MM.1S (cell line): ENCODE results near the gene SLC6A20.

Experiments
- DNase-seq: peaks from one replicate; pipeline ENCODE4 v3.0.0-alpha.2; 2015
- H2AFZ ChIP-seq: fragments of 300-600 bp; sonication (generic); 2 replicates; pipeline ENCODE4 v1.6.0; 2016; ENCODE audit warnings: antibody characterized with exemption, low read length
- H3F3A ChIP-seq: fragments of 300-600 bp; sonication (generic); 2 replicates; pipeline ENCODE4 v1.6.1; 2016; ENCODE audit warnings: mild to moderate bottlenecking, antibody characterized with exemption, low read length, moderate library complexity, mixed read lengths; ENCODE audit not compliant: insufficient read depth
- H3K27ac ChIP-seq: fragments of 300-600 bp; sonication (generic); 2 replicates; pipeline ENCODE4 v1.5.1; 2016; ENCODE audit warnings: mild to moderate bottlenecking, low read length
- H3K27me3 ChIP-seq: fragments of 300-600 bp; sonication (generic); replicated peaks from 2 replicates; pipeline ENCODE4 v1.6.0; 2016; ENCODE audit warnings: low read length; ENCODE audit not compliant: insufficient read depth
- H3K36me3 ChIP-seq: fragments of 300-600 bp; sonication (generic); replicated peaks from 2 replicates; pipeline ENCODE4 v1.6.1; 2016; ENCODE audit warnings: mild to moderate bottlenecking, low read length, mixed read lengths; ENCODE audit not compliant: insufficient read depth
- H3K4me1 ChIP-seq: fragments of 300-600 bp; sonication (generic); 2 replicates; pipeline ENCODE4 v1.6.1; 2016; ENCODE audit warnings: low read length, mixed read lengths
- H3K4me2 ChIP-seq: fragments of 300-600 bp; sonication (generic); 2 replicates; pipeline ENCODE4 v1.6.0; 2016; ENCODE audit warnings: low read depth, low read length
- H3K4me3 ChIP-seq: fragments of 300-600 bp; sonication (generic); 2 replicates; pipeline ENCODE4 v1.5.1; 2016; ENCODE audit warnings: low read length, mixed read lengths
- H3K79me2 ChIP-seq: fragments of 300-600 bp; sonication (generic); 2 replicates; pipeline ENCODE4 v1.6.1; 2016; ENCODE audit warnings: mixed run types, low read length, mixed read lengths
- H3K9ac ChIP-seq: fragments of 300-600 bp; sonication (generic); 2 replicates; pipeline ENCODE4 v1.6.1; 2016; ENCODE audit warnings: low read length, mixed read lengths
- H3K9me2 ChIP-seq: fragments of 300-600 bp; sonication (generic); replicated peaks from 2 replicates; pipeline ENCODE4 v1.6.1; 2016; ENCODE audit warnings: mild to moderate bottlenecking, low read length, mixed read lengths; ENCODE audit not compliant: insufficient read depth
- H3K9me3 ChIP-seq: fragments of 300-600 bp; sonication (generic); replicated peaks from 2 replicates; pipeline ENCODE4 v1.6.1; 2016; ENCODE audit warnings: mild to moderate bottlenecking, low read length, mixed read lengths; ENCODE audit not compliant: insufficient read depth
- H4K20me1 ChIP-seq: fragments of 300-600 bp; sonication (generic); 2 replicates; pipeline ENCODE4 v1.6.1; 2016; ENCODE audit warnings: mild to moderate bottlenecking, low read length, moderate library complexity, mixed read lengths; ENCODE audit not compliant: insufficient read depth
- CTCF ChIP-seq: fragments of 300-600 bp; sonication (generic); IDR thresholded peaks from 2 replicates; pipeline ENCODE4 v1.5.1; 2016; ENCODE audit warnings: antibody characterized with exemption, low read length, mixed read lengths
- EZH2 ChIP-seq: fragments of 300-600 bp; sonication (generic); optimal IDR thresholded peaks from 2 replicates; pipeline ENCODE3; 2017; ENCODE audit warnings: low read depth, mild to moderate bottlenecking, antibody characterized with exemption, low read length, mixed read lengths
- EZH2phosphoT487 ChIP-seq: fragments of 300-600 bp; sonication (generic); IDR thresholded peaks from 2 replicates; pipeline ENCODE4 v1.6.1; 2018; ENCODE audit warnings: antibody characterized with exemption, low read length

Gene SLC6A20

GRCh38 chr3:45816544-45816943 is 20.2 kb upstream of the SLC6A20 start:
- no peak overlapping the region for H2AFZ ChIP-seq
- no peaks in the 10 kb centered on the region for H3K9me3 ChIP-seq
- H3K79me2 ChIP-seq = no peaks in the 10 kb centered on the region
- DNase-seq = no peak
- no peak overlapping the region for H3K4me2 ChIP-seq
- no peak overlapping the region for H3K9ac ChIP-seq
- H3K9me2 ChIP-seq = no peaks in the 10 kb centered on the region
- no peak for TF ChIP-seq EZH2phosphoT487
- TF ChIP-seq EZH2 = no peak
- no peak for TF ChIP-seq CTCF
- no peaks in the 10 kb centered on the region for H4K20me1 ChIP-seq
- H3F3A ChIP-seq = peaks cover 9% of the 10 kb centered on the region
- H3K27me3 ChIP-seq = no peaks in the 10 kb centered on the region
- H3K4me1 ChIP-seq = peaks cover 18% of the 10 kb centered on the region
- H3K27ac ChIP-seq = no peak overlapping the region
- H3K4me3 ChIP-seq = no peak overlapping the region
- no peaks in the 10 kb centered on the region for H3K36me3 ChIP-seq

GRCh38 chr3:45814322-45814721 is 18.0 kb upstream of the SLC6A20 start:
- Histone ChIP-seq H3K4me2 (no peak overlapping the region), H3K9me3 (no peaks in the 10 kb centered on the region), H4K20me1 (no peaks in the 10 kb centered on the region), H3K79me2 (no peaks in the 10 kb centered on the region), H3K9me2 (no peaks in the 10 kb centered on the region), H3K4me3 (no peak overlapping the region), H3K4me1 (peaks cover 18% of the 10 kb centered on the region), H3K9ac (no peak overlapping the region), H3K36me3 (no peaks in the 10 kb centered on the region), H3K27ac (no peak overlapping the region), H3K27me3 (no peaks in the 10 kb centered on the region), H2AFZ (no peak overlapping the region), H3F3A (peaks cover 9% of the 10 kb centered on the region)
- TF ChIP-seq EZH2phosphoT487 = no peak
- TF ChIP-seq EZH2 = no peak
- no peak for DNase-seq

GRCh38 chr3:45807681-45808540 is 11.6 kb upstream of the SLC6A20 start:
- Histone ChIP-seq H3K4me2 (no peak overlapping the region), H3K4me1 (no peaks in the 10 kb centered on the region), H3F3A (no peaks in the 10 kb centered on the region), H3K9me2 (no peaks in the 10 kb centered on the region), H3K27ac (no peak overlapping the region), H2AFZ (no peak overlapping the region), H3K9me3 (no peaks in the 10 kb centered on the region), H3K27me3 (no peaks in the 10 kb centered on the region), H3K36me3 (no peaks in the 10 kb centered on the region), H3K4me3 (no peak overlapping the region), H3K79me2 (no peaks in the 10 kb centered on the region), H4K20me1 (no peaks in the 10 kb centered on the region), H3K9ac (no peak overlapping the region)
- TF ChIP-seq EZH2 (no peak), EZH2phosphoT487 (no peak), CTCF (no peak)
- DNase-seq = no peak

GRCh38 chr3:45807133-45807532 is 10.8 kb upstream of the SLC6A20 start:
- TF ChIP-seq CTCF (no peak), EZH2phosphoT487 (no peak), EZH2 (no peak)
- H3K4me3 ChIP-seq = no peak overlapping the region
- H3K9ac ChIP-seq = no peak overlapping the region
- H3K9me2 ChIP-seq = no peaks in the 10 kb centered on the region
- no peaks in the 10 kb centered on the region for H3F3A ChIP-seq
- H3K27me3 ChIP-seq = no peaks in the 10 kb centered on the region
- H3K79me2 ChIP-seq = no peaks in the 10 kb centered on the region
- no peaks in the 10 kb centered on the region for H3K36me3 ChIP-seq
- H3K9me3 ChIP-seq = no peaks in the 10 kb centered on the region
- H3K27ac ChIP-seq = no peak overlapping the region
- H2AFZ ChIP-seq = no peak overlapping the region
- H3K4me1 ChIP-seq = no peaks in the 10 kb centered on the region
- no peak overlapping the region for H3K4me2 ChIP-seq
- no peak for DNase-seq
- H4K20me1 ChIP-seq = no peaks in the 10 kb centered on the region
